Breast epithelium (tissue), 3 donors: ENCODE data around the gene OR14C36.

Source experiments
- POLR2A ChIP-seq: fragments of 450-650 bp; IDR thresholded peaks from one replicate; pipeline ENCODE4 v1.6.1; 2016; ENCODE audit warnings: antibody characterized with exemption, mild to moderate bottlenecking, moderate library complexity
- POLR2AphosphoS5 ChIP-seq, 3 donors: sonication (generic); formaldehyde crosslinking; IDR thresholded peaks; one replicate each; pipeline ENCODE4 v1.6.1; 2017; ENCODE audit warnings: antibody characterized with exemption in 3 of 3
- TF ChIP-seq, protein P1 (sequence below), 3 donors: fragments of 450-650 bp; IDR thresholded peaks; one replicate each; pipeline ENCODE4 v1.5.1; 2016 to 2017; ENCODE audit warnings: antibody characterized with exemption in 3 of 3, mild to moderate bottlenecking in 3 of 3, moderate library complexity in 3 of 3

DNA sequence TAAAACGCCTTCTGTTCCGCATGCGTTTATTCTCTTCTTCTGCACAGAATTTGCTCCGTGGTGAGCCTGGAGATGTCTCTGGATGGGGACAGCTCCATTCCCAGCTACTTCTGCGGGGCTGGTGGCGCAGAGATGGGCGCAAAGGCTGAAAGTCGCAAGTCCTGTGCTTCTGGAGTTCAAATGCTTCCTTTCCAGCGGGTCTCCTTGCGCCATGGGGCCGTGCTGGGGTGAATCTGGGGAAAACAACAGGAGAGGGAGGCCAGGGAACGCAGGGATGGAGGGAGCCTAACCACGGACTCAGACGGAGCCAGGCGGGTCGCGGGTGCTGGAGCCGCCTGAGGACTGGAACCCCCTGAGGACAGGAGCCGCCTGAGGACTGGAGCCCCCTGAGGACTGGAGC lies 42.5 kb upstream of the OR14C36 start:
- TF ChIP-seq, protein P1, sequence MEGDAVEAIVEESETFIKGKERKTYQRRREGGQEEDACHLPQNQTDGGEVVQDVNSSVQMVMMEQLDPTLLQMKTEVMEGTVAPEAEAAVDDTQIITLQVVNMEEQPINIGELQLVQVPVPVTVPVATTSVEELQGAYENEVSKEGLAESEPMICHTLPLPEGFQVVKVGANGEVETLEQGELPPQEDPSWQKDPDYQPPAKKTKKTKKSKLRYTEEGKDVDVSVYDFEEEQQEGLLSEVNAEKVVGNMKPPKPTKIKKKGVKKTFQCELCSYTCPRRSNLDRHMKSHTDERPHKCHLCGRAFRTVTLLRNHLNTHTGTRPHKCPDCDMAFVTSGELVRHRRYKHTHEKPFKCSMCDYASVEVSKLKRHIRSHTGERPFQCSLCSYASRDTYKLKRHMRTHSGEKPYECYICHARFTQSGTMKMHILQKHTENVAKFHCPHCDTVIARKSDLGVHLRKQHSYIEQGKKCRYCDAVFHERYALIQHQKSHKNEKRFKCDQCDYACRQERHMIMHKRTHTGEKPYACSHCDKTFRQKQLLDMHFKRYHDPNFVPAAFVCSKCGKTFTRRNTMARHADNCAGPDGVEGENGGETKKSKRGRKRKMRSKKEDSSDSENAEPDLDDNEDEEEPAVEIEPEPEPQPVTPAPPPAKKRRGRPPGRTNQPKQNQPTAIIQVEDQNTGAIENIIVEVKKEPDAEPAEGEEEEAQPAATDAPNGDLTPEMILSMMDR (IDR thresholded peaks at IDR 0.05) = no peak
- TF ChIP-seq POLR2A (no peak), POLR2AphosphoS5 (IDR thresholded peaks at IDR 0.05) (no peak)
